Glutamatergic neuron (in vitro differentiated cells): ENCODE data around the gene TNNT1. TPM values are rescaled to one million over a fixed set of nuclear protein-coding genes. Genes with fewer than 3 reads are reported as not detected.
A peak's percentile ranks its signal among the peaks of the same experiment; 100 is the strongest.

Source experiments
- DNase-seq: peaks from one replicate; pipeline ENCODE4 v3.0.0; 2022
- H3K27ac Mint-ChIP-seq: one replicate; pipeline ENCODE4 v1.8.0; 2020; ENCODE audit warnings: mild to moderate bottlenecking, mixed read lengths, inconsistent platforms; ENCODE audit not compliant: unreplicated experiment
- H3K27me3 Mint-ChIP-seq: one replicate; pipeline ENCODE4 v1.8.0; 2020; ENCODE audit warnings: mild to moderate bottlenecking, moderate library complexity, mixed read lengths, inconsistent platforms; ENCODE audit not compliant: unreplicated experiment
- H3K36me3 Mint-ChIP-seq: one replicate; pipeline ENCODE4 v1.8.0; 2020; ENCODE audit warnings: mild to moderate bottlenecking, mixed read lengths, inconsistent platforms; ENCODE audit not compliant: unreplicated experiment
- H3K4me1 Mint-ChIP-seq: one replicate; pipeline ENCODE4 v1.8.0; 2020; ENCODE audit warnings: mild to moderate bottlenecking, low read depth, mixed read lengths, inconsistent platforms; ENCODE audit not compliant: unreplicated experiment
- H3K4me3 Mint-ChIP-seq: one replicate; pipeline ENCODE4 v1.8.0; 2020; ENCODE audit warnings: mild to moderate bottlenecking, mixed read lengths, inconsistent platforms; ENCODE audit not compliant: unreplicated experiment
- H3K9me3 Mint-ChIP-seq: one replicate; pipeline ENCODE4 v1.8.0; 2020; ENCODE audit warnings: mild to moderate bottlenecking, moderate library complexity, mixed read lengths, inconsistent platforms; ENCODE audit not compliant: unreplicated experiment
- total RNA-seq: library from RNA; stranded (reverse); fragmentation: NEBNext Ultra II Directional; extraction: Animal tissue kit (Norgen Biotek cat#: 25700); gene quantifications from one replicate; pipeline ENCODE4 v1.2.1, GENCODE V29; 2021; ENCODE audit not compliant: unreplicated experiment
- TF ChIP-seq, protein P1 (sequence below): fragments of 200-600 bp; sonication (generic); IDR thresholded peaks from one replicate; pipeline ENCODE4 v1.5.0; 2021; ENCODE audit not compliant: partially characterized antibody, unreplicated experiment

TNNT1 gene
- total RNA-seq, 1 donor from 2014 or later: 19.3 TPM

DNA sequence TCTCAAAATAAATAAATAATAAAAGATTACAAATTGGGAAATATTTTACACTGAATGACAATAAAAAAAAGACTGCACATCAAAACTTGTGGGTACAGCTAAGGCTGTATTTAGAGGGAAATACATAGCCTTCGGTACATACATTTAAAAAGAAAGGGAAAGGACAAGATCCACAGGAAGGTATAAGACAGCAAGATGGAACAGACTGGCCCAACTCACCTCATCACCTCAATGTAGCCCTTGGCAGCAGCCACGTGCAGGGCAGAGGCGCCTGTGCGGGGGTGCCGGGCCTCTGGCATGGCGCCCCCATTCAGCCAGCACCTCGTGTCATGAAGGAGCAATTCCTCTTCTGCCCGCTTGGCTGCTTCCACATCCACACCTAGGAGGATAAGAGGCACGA, 45.8 kb downstream of the TNNT1 start:
- DNase-seq: no peak
- H3K4me3 Mint-ChIP-seq: no peak overlapping the region
- H3K9me3 Mint-ChIP-seq: peaks cover 4% of the 10 kb centered on the region
- H3K36me3 Mint-ChIP-seq: peaks cover 17% of the 10 kb centered on the region
- H3K4me1 Mint-ChIP-seq: peaks cover 7% of the 10 kb centered on the region
- no peaks in the 10 kb centered on the region for H3K27me3 Mint-ChIP-seq
- no peak overlapping the region for H3K27ac Mint-ChIP-seq
- TF ChIP-seq, protein P1, sequence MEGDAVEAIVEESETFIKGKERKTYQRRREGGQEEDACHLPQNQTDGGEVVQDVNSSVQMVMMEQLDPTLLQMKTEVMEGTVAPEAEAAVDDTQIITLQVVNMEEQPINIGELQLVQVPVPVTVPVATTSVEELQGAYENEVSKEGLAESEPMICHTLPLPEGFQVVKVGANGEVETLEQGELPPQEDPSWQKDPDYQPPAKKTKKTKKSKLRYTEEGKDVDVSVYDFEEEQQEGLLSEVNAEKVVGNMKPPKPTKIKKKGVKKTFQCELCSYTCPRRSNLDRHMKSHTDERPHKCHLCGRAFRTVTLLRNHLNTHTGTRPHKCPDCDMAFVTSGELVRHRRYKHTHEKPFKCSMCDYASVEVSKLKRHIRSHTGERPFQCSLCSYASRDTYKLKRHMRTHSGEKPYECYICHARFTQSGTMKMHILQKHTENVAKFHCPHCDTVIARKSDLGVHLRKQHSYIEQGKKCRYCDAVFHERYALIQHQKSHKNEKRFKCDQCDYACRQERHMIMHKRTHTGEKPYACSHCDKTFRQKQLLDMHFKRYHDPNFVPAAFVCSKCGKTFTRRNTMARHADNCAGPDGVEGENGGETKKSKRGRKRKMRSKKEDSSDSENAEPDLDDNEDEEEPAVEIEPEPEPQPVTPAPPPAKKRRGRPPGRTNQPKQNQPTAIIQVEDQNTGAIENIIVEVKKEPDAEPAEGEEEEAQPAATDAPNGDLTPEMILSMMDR: no peak

DNA sequence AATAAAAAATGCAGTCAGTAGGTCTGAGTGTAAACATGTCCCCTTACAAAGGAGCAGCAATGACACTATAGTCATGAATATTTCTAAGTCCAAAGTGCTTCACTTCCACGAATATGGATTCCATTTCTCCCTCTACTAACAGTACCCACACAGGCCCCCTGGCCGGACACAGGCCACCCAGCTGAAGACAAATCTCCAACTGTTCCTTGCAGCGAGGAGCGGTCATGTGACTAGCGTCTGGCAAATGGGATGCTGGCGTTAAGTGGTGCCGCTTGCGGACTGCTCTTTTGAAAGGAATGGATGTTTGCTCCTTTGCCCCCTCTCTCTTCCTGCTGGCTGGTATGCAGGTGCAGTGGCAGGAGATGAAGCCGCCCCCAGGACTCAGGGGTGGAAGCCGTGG, 47.7 kb downstream of the TNNT1 start:
- peaks cover 7% of the 10 kb centered on the region for H3K4me1 Mint-ChIP-seq
- DNase-seq: no peak
- H3K36me3 Mint-ChIP-seq: peaks cover 17% of the 10 kb centered on the region
- TF ChIP-seq, protein P1: no peak
- H3K27ac Mint-ChIP-seq: no peak overlapping the region
- no peak overlapping the region for H3K4me3 Mint-ChIP-seq
- H3K27me3 Mint-ChIP-seq: peaks cover 2% of the 10 kb centered on the region
- H3K9me3 Mint-ChIP-seq: peaks cover 6% of the 10 kb centered on the region

DNA sequence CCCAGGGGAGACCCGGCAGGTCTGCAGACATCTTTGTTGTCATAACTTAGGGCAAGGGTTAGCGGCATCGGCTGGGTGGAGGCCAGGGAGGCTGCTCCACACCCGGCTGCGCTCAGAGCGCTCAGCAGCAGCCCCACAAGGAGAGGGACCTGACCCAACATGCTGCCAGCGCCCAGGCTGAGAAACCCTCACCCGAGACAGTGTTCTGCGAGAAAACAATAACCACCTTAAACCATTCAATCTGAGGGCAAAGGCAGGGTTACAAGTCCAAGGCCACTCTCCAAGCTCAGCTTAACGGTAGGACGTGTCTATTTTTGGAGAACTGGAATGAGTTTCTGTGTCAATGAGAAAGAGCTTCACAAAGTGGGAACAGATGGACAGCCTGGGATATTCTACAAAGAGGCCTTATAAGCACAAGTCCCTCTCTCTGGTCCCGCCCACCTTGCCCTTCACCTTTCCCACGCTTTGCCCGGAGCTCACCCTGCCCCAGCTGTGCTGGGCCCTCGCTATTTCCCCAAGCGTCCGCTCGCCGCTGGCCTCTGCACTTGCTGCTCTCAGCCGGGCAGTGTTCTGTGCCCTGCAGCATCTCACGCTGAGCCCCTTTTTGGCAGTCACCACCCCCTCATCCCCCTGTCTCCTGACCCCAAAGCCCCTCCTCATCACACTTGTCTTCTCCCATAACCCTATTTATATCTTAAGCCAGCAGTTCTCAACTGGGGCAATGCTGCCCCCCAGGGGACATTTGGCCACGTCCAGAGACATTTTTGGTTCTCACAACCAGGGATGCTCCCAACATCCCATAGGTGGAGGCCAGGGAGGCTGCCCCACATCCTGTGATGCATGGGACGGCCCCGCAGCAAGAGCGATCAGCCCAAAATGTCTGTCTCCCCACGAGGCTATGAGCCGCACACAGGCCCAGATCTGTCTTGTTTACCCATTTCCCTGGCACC, 49.2 kb downstream of the TNNT1 start:
- Mint-ChIP-seq H3K27ac (peak overlapping the region; percentile 70), H3K4me3 (peak overlapping the region; percentile 64), H3K9me3 (peaks cover 6% of the 10 kb centered on the region), H3K36me3 (peaks cover 12% of the 10 kb centered on the region), H3K27me3 (peaks cover 2% of the 10 kb centered on the region), H3K4me1 (peaks cover 9% of the 10 kb centered on the region)
- DNase-seq: peak; percentile 36
- TF ChIP-seq, protein P1: no peak

DNA sequence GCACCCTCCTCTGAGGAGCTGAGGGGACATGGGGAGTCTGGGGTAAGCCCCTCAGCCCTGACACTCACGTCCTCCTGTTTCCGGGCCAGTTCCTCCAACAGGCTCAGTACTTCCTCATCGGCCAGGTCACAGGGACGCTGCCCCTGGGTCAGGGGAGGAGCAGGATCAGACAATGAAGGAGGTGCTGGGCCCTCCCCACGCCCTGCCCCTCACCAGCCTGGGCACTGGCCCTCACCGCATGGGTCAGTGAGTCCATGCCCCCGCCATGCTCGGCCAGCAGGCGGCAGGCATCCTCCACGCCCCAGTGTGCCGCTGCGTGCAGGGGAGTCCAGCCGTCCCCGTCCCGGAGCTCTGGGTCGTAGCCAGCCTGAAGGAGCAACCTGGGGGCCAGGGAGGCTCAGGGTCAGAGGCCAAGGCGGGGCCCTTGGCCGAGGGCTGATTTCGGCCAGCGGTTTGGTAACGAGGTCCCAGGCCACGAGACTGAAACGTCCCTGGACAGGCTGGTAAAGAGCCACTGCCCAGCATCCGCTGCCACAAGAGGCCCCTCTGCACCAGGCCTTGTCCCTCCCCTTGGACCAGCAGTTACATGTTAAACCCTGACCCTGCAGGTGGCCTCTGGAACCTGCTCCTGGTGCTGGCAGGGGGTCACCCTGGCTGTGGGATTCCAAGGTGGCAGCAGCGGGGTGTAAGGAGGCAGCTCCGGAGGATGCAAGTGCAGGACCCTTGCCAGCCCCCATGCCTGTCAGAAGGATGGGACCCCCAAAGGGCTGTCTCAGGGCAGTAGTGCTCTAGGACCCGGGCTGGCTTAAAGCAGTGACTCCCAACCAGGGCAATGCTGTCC, 50.1 kb downstream of the TNNT1 start:
- no peak overlapping the region for H3K27ac Mint-ChIP-seq
- peaks cover 12% of the 10 kb centered on the region for H3K4me1 Mint-ChIP-seq
- peaks cover 8% of the 10 kb centered on the region for H3K9me3 Mint-ChIP-seq
- TF ChIP-seq, protein P1: peak; percentile 36
- peaks cover 4% of the 10 kb centered on the region for H3K27me3 Mint-ChIP-seq
- peaks cover 12% of the 10 kb centered on the region for H3K36me3 Mint-ChIP-seq
- no peak overlapping the region for H3K4me3 Mint-ChIP-seq
- DNase-seq: peak; percentile 33
